NK-92 (cell line): ENCODE data around the gene JPT2.
A peak's percentile ranks its signal among the peaks of the same experiment; 100 is the strongest.

Experiments
- DNase-seq: peaks from one replicate; lab custom pipeline; 2025; ENCODE audit not compliant: unreplicated experiment; lab: John Stamatoyannopoulos, UW

The JPT2 gene, protein sequence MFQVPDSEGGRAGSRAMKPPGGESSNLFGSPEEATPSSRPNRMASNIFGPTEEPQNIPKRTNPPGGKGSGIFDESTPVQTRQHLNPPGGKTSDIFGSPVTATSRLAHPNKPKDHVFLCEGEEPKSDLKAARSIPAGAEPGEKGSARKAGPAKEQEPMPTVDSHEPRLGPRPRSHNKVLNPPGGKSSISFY

DNA sequence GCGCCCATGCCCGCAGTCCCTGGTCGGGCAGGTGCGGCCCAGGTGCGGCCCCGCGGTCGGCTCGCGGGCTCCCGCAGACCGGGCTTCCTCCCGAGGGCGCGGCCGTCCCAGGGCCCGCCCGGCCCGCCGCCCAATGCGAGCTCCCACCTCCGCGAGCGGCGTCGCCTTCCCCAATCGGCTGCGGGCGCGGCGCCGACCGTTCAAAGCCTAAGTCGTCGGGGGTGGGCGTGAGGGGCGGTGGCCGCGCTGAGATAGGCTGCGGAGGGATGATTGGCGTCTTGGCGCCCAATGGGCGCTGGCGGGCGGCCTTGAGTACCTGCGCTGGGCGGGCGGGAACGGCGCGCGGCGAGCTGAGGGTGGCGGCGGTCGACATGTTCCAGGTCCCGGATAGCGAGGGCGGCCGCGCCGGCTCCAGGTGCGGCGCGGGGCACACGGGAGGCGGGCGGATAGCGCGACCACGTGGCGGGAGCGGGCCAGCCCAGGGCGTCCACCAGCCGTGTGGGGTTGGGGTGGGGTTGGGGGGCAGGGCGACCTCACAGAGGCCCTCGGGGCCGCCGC, at the start of gene JPT2:
Gene JPT2 (plus strand): TSS at position 338 of the 558 bp plus-strand sequence. CDS start 34 bp downstream, at position 372.
- peak; percentile 62 for DNase-seq

DNA sequence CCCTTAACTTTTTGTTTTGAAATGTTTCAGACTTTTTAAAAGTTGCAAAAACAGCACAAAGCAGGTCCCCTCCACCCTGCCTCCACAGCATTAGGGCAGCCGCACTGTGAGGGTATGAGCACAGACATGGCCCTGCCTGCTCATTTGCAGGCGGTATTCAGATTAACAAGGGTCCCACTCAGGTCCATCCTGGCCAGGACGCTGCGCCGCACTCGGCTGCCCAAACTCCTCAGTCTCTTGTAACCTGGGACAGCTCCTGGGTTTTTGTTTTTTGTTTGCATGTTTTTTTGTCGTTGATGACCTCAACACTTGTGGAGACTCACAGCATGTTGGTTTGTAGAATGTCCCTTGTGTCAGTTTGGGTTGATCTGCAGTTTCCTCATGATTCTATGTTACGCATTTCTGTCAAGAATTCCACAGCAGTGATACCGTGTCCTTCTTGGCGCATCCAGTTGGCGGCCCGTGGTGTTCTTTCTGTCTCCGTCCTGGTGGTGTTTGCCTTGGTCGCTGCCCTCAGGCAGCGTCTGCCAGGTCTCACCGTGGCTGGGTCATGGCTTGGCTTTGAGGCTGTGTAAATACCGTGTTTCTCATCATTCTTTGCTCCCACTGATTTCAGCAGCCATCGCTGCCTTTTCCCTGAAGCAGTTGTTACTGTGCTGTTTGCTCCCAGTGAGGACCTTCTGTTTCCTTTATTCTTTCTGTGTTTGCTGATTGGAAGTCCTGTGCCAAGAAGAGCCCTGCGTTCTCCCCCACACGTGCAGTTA, 47.4 kb upstream of the JPT2 start:
- no peak for DNase-seq

DNA sequence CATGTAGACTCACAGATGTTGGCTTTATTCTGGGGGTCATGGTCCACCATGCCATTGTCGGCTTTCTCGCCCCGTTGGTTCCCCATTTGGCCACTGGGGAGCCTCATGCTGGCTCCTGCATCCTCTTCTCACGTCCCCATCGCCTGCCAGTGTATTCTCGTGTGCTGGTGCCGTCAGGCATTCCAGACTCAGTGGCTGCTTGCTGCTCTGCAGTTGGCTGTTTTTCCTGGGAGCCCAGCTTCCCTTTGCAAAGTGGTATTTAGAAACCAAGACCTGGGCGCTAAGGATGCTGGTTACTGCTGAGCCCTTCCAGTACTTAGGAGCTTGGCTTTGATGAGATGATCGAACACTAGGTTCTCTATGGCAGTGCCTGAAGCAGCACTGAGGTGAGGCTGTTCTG, 46.8 kb upstream of the JPT2 start:
- DNase-seq, result no peak

DNA sequence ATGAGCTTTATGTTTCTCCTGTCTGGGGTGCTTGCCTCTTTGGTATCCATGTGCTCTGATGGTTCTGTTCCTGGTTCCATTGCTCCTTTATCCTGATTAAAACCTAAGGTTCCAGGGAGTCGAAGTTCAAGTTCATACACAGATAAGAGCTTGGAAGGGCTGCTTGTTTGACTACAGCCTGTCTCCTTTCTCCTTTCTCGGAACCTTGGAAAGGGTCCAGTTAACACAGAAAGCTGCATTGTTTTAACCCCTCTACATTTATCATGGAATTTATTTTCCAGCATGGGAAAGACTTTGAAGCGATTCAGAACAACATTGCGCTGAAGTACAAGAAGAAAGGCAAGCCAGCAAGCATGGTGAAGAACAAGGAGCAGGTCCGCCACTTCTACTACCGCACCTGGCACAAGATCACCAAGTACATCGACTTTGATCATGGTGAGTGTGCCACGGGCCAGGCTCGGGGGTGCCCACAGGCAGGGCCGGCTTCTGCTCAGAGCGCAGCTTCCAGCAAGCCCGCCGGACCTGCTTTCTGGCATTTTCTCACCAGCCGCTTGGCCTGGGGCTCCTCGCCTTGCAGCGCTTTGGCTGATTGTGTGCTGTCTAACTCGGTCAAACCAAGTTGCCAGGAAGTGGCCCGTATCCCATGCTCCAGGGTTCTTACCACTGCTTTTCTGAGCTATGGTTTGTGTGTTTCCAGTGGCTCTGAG, 46.0 kb upstream of the JPT2 start:
- DNase-seq, result no peak

DNA sequence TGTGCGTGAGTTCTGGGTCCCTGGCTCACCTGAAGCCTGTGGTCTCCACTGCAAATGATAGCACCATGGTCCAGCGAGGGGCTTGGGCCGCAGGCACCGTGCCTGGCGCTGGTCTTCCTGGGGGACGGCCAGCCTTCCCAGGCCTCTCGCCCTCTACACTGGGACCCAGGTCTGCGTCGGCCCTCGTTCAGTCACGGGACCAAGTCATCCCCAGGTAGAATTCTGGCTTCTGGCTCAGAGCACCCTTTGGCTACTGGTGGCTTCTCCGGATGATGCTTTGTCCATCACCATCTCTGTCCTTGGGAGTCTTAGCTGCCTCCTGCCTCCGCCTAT, 45.5 kb upstream of the JPT2 start:
- DNase-seq, result no peak

DNA sequence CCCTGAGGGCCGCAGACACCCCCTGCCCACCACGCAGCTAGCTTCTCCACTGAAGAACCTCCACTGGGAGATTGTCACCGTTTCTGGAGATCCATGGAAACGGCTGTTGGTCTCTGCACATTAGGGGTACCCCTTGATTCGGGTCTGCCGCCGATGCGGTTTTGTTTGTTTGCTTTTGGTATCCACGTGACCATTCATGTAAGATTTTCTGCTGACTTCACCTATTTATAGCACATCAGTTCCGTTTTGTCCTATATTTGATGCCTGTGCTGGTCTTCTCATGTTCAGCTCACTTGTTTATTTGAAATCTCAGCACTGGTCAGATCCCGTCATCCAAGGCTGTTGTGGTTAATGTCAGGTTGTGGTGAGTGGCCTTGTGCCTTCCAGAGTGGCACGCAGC, 44.8 kb upstream of the JPT2 start:
- no peak for DNase-seq

DNA sequence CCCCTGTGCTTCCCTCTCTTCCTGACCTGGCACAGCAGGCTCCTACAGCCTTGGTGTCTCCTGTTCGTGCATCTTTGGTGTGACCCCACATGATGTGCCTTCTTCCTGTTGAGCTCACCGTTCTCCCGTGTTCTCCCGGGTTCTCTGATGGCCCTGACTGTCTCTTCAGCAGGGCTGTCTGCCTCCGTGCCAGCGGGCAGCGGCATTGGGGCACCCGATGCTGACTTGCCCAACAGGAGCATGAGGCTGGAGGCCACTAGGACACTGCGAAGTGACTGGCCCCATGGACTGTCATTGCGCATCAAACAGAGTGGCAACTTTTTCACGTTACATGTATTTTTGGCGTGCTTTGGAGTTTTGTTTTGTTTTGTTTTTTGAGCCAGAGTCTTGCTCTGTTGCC, 43.5 kb upstream of the JPT2 start:
- DNase-seq, result no peak

DNA sequence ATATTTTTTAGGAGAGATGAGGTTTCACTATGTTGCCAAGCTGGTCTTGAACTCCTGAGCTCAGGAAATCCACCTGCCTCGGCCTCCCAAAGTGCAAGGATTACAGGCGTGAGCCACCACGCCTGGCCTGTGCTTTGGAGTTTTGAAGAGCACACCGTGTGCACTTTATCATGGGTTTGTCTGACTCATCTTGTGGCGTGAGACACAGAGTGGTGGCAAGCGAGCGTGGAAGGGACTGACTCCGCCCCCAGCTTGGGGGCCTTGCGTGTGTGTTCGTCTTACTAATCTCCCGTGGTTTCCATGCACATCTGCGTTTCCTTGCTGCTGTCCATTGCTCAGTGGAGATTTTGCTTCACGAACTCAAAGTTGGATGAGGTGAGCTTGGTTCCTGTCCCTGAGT, 43.0 kb upstream of the JPT2 start:
- DNase-seq, result no peak

DNA sequence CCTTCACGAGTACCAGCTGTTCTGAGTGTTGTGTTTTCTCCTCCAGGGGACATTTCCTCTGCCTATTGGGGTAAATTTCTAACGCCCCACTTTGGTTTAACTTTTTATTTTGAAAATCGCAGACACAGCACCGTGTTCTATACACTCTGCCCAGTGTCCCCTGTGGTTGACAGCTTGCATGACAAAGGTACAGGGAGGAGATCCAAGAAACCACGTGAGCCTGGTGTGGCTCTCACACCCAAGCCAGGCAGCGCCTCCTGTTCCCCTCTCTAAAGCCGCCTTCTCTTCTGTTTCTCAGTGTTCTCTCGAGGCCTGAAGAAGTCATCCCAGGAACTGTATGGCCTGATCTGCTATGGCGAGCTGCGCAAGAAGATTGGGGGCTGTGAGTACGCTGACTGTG, 40.6 kb upstream of the JPT2 start:
- DNase-seq, result no peak

DNA sequence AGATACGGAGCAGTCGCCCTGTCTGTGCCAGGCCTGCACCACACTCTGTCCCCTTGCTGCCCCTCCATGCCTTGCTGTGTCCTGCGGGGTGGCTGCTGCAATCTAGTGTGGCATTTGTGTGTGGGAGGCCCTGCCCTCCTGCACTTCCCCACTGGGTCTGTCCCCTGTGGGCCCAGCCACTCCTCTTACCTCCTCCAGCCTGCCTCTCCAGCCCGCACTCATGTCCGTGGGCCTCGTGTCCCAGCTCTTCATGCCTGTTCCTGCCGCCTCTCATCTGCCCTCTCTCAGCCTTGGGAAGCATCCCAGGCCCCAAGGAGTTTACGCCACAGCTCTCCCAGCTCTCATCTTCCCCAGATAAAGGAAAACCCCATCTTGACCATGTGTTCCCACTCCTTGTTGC, 39.3 kb upstream of the JPT2 start:
- no peak for DNase-seq

DNA sequence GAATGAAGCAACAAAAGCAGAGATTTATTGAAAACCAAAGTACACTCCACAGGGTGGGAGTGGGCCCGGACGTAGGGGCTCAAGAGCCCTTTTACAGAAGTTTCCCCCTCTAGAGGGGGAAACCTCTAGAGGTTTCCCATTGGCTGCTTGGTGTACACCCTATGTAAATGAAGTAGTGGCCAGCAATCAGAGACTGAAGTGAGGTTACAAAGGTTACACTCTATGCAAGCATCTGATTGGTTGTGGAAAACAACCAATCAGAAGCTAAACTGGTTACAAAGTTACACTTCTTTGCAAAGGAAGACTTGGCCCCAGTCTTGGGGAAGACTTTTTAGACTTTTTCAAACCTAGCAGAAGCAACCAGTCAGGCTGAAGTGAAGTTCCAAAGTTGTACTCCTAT, 38.8 kb upstream of the JPT2 start:
- no peak for DNase-seq

DNA sequence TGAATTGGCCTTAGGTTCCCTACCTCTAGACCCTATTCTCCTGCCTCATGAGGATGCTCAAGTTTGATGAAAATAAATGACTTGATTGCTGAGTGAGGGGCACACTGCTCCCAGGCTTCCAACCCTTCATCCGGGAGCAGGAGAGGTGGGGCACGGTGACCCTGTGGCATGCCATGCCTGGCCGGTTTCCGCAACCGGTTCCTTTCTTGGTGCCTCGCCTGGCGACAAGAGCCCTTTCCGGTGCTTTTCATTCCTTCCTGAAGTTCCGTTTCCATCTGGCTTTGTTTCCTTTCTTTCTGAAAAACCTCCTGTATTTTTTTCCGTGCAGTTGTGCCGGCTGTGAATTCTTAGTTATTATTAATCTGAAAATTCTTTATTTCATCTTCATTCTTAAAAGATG, 38.2 kb upstream of the JPT2 start:
- DNase-seq, result no peak

DNA sequence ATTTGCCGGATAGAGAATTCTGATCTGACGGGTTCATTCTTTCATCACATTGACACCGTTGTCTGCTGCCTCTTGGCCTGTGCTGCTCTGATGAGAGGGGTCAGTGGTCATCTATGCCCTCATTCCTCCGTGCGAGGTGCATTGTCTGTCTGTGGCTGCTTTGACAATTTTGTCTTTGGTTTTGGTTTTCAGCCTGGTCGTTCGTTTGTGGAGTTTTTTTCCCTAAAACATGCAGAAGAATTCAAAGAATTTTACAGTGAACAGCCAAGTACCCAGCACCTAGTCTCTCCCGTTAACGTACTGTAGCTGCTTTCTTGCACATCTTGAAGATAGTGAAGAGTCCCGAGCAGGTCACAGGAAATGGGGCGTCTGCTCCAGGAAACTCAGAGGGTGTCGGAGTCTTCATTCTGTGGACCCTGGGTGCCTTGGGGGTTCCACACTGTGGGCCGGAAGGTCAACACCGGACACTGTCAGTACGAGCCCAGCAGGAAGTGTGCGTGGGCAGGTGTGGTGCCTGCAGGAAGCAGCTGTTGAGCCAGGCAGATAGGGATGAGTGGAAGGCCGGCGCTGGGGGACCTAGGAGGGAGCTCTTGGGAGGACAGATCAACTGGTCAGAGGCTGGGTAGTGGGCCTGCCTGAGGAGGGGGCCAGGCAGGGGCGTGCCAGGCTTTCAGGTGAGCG, 37.7 kb upstream of the JPT2 start:
- no peak for DNase-seq

DNA sequence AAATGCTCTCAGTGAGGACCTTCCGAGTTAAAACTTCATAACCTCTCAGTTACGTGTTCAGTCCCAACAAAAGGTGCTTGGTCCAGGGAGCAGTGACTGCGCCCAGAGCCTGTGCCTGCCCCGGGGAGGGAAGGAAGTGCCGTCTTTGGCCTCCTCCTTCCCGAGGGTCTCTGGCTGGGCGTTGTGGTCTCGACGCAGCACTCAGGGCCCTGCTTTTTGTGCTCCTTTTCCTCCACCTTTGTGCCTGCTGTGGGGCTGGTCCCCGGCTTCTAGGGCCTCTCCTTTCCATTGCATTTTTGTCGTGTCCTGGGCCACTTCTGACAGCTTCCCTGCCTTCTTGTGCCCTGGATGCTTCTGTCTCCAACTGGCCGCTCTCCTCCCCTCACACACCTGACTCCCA, 36.8 kb upstream of the JPT2 start:
- DNase-seq, result no peak

DNA sequence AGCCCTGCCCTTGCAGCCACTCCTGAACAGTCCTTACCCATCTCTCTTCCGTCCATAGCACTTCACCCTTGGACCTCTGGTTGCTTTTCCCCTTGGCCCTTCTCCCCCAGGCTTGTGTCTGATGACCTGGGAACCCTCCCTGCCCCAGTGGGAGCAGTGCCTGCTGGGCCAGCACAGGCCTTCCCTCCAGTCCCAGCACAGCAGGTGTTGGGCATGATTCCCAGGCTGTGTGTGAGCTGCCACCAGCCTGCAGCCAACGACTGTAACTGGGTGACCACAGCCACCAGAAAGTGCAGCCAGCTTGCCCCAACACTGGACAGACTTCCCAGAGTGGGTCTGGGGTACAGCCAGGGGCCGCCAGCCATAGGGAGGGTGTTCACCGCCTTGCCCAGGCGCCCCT, 35.9 kb upstream of the JPT2 start:
- no peak for DNase-seq

DNA sequence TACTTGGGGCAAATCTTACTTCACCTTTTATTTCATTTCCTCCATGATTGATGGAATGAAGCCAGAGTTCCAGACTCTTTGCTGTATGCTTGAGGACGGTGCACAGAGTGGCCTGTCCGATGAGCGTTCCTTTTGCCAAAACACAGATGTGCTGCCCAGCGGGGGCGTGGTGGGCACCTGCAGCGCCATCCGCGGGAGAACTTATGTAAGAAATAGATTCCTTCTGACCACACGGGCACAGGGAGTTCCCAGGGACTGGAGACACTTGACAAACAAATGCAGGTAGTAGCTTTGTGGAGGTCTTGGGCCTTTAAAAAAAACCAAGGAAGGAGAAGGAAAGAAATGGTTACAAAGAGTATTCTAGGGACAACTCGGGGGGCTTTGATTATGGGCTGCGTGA, 35.3 kb upstream of the JPT2 start:
- DNase-seq, result no peak

DNA sequence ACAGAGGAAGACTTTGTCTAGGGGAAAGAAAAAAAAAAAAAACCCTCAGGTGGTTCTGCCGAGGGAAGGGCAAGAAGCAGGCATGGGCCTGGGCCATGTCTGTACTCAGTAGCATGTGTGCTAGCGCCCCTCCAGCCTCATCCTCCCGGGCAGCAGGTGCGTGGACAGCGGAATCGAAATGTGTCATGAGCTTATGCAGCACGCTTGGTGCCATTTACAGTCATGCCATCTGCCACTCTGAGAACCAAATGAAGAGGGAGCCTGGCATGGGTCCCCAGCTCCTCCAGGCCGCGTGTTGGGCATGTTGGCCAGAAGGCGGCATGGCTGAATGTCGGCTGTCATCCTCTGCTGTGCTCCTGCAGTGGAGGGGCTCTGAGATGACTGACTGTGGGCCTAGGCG, 34.6 kb upstream of the JPT2 start:
- no peak for DNase-seq

DNA sequence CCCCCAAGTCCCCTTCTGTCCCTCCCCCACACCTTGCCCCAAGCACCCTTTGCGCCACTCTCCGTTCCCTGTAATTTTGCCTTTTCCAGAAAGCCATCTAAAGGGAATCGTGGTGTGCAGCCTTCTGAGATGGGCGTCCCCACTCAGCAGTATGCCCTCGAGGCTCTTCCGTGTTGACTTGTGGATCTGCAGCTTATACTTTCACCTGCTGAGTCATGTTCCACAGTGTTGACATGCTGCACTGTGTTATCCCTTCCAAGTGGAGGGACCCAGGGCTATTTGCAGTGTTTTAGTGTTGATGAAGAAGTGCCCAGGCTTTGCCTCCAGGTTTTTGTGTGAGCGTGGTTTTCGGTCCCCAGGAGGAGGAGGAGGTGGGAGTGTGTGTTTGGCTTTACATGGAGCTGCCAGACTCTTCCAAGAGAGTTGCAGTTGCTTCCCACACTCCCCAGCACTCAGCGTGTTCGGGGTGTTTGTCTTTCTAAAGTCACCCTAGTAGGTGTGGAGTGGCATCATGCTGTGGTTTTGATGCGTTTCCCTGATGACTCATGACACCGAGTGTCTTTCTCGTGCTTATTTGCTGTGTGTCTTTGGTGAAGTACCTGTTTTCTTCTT, 32.1 kb upstream of the JPT2 start:
- no peak for DNase-seq

DNA sequence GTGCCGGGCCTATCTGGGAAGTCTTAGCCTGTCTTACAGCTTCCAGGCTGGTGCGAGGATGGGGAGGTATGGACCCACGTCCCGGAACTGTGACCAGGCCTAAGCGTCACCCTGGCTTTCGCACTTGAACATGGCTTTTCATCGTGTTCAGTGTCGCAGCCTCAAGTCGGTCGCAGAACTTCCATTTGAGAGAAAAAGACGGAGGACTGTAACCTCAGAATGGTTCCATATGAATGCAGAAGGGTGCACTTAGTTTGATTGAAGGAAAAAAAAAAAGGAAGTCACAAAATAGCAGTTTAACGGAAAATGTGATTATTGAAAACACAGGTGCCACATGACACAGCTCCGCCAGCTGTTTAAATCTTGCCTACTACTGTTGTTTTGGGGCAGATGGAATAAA, 30.2 kb upstream of the JPT2 start:
- no peak for DNase-seq

DNA sequence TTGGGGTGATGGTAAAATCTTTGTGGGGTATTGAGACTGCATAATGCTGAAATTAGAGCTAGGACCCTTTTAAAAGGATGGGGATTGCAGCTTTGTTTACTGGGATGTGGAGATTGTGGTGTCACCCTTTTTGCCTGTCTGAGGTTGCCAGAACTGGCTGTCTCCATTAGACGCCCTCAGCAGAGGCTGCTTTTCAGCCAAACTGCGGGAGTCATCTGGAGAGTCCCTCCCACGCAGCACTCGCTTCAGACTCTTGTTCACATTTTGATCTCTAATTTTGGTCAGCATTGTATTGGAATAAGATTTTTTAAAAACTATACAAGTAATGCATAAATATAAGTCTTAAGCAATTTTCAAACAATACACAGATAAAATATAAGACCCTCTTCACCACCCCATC, 27.9 kb upstream of the JPT2 start:
- no peak for DNase-seq
